NB4 (cell line): ENCODE measurements around the gene MYZAP.

Source experiments
- CTCF ChIP-seq: IDR thresholded peaks from one replicate; pipeline ENCODE4 v1.5.1; 2012; ENCODE audit warnings: low read depth, low read length
- MAX ChIP-seq: IDR thresholded peaks from 2 replicates; pipeline ENCODE4 v1.6.1; 2011; ENCODE audit warnings: low read depth, low read length
- MYC ChIP-seq: IDR thresholded peaks from 2 replicates; pipeline ENCODE4 v1.6.1; 2011; ENCODE audit warnings: low read depth, low read length
- POLR2A ChIP-seq: IDR thresholded peaks from 2 replicates; pipeline ENCODE4 v1.6.1; 2011; ENCODE audit warnings: mild to moderate bottlenecking; ENCODE audit not compliant: insufficient read length; ENCODE audit errors: extremely low read depth

- TF ChIP-seq CTCF (no peak), MYC (no peak), MAX (no peak), POLR2A (no peak)
Observed at GRCh38 chr15:57548351-57548750, 43.4 kb upstream of the MYZAP start.
